HG03045 (cell line): ENCODE data around the gene SPOCK2.

Experiments
- ATAC-seq: cut with Tn5 transposase; IDR thresholded peaks from one replicate; pipeline ENCODE4 v1.9.1; 2021; ENCODE audit warnings: mild to moderate bottlenecking, moderate library complexity; ENCODE audit not compliant: unreplicated experiment

Gene SPOCK2

GRCh38 chr10:72012796-72013195, 75.6 kb downstream of the SPOCK2 start:
- ATAC-seq, result no peak

DNA sequence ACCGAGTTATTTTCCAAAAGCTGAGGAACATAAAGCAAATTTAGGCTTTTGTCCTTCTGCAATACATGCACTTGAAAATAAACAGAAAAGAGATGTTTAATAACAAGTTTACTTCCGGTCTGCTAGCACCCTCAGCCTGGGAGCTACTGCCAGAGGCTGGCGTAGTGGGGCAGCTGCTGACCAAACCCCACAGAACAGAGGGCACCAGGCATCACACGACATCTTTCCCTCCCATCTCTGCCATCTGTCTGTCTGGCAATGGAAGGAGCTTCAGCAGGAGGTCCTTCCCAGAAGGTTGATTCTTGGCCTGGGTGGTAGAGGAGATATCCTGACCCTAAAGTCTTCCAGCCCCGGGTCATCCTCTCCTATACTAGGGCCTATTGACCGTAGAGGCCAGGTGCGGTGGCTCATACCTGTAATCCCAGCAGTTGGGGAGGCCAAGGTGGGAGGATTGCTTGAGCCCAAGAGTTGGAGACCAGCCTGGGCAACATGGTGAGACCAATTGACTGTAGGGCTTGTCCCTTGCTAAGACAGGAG, 76.3 kb downstream of the SPOCK2 start:
- ATAC-seq, result no peak

DNA sequence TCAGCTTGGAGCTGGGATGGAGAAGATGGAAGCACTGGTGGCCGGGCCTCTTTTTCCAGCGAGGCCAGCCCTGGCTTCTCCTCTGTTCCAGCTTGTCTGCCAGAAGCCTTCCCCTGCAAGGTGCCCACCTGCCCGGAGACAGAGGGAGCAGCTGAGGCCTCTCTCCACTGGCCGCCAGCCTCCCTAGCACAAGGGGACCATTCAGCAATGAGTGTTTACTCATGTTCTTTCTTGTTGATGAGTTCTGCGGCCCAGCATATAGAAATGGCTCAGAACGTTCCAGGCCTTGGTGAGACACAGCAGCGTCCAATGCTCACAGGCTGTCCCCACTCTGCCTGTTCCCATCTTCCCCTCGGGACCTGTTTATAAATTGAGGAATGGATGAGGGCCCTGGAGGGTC, 76.9 kb downstream of the SPOCK2 start:
- ATAC-seq, result no peak

DNA sequence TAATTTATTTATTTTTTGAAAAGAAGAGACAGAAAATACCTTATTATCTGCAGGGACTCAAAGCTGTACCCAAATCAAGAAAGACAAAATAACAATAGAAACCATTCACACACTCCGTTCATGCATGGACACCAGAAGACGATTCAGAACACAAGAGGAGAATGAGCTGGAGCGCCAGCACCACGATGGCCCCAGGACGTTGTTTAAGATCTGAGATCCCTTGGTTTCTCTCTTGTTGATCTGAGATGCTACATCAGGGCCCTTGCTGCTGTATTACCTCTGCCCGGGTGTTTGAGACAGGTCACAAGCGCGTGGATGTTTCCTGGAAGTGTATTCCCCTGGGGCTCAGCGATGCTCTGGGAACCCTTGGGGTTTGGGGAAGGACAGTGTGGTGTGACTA, 77.3 kb downstream of the SPOCK2 start:
- ATAC-seq, result no peak

DNA sequence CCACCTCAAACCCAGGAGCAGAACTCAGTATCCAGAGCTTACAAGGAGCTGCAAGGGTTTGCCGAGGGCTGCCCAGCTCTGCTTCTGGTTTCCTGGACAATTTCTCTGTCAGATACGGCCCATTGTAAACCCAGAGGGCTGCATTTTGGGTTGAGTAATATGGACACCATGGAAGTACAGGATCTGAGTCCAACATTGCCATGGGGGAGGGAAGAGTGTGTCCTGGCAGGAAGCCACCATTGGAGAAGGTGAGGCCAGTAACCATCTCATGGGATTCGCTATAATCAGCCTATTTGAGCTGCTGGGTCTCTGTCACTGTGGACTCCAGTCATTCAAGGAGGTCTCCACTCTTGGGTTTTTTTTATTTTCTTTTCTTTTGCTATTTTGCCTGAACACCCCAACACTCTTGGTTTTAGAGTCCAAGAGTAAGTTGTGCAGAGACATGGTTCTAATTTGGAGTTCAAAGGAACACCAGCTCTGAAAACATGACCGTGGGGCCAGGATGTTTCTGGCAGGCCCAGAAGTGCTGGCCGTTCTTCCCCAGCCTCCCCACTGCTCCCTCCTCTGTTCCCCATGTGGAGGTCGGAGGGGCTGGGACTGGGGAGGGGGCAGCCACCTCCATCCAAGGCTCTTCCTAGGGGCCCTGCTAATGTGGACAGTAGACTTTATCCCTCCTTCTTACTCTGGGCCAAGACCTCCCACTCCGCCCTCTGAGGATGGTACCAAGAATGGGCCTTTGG, 77.9 kb downstream of the SPOCK2 start:
- no peak for ATAC-seq

- ATAC-seq, result no peak
Measured at GRCh38 chr10:72009425-72010081, 78.8 kb downstream of the SPOCK2 start.

DNA sequence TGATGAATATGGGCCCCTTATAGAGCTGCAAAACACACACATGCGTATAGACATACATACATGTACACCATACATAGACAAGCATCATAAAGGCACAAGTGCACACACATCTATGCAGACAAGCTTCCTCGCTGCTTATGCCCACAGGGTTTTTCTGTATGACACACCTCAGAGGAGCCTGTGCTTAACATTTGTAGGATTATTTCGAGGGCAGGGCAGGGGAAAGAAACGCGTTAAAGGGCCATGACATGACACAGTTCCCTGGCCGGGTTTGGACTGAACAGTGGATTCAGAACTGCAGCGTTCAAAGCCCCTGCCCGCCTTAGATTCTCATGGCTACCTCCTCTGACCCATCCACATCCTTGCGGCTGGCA, 79.3 kb downstream of the SPOCK2 start:
- no peak for ATAC-seq
